GM12892 (cell line): ENCODE measurements around the gene STXBP3.

Source experiments
- POLR2A ChIP-seq: IDR thresholded peaks from 2 replicates; pipeline ENCODE4 v1.6.1; 2011; ENCODE audit warnings: low read depth, low read length, control low read depth
- POLR2AphosphoS5 ChIP-seq: IDR thresholded peaks from 2 replicates; pipeline ENCODE4 v1.6.1; 2011; ENCODE audit warnings: low read depth, low read length, control low read depth
- TAF1 ChIP-seq: IDR thresholded peaks from 2 replicates; pipeline ENCODE4 v1.6.1; 2011; ENCODE audit warnings: low read depth, mild to moderate bottlenecking, control low read depth, low read length, borderline replicate concordance

DNA sequence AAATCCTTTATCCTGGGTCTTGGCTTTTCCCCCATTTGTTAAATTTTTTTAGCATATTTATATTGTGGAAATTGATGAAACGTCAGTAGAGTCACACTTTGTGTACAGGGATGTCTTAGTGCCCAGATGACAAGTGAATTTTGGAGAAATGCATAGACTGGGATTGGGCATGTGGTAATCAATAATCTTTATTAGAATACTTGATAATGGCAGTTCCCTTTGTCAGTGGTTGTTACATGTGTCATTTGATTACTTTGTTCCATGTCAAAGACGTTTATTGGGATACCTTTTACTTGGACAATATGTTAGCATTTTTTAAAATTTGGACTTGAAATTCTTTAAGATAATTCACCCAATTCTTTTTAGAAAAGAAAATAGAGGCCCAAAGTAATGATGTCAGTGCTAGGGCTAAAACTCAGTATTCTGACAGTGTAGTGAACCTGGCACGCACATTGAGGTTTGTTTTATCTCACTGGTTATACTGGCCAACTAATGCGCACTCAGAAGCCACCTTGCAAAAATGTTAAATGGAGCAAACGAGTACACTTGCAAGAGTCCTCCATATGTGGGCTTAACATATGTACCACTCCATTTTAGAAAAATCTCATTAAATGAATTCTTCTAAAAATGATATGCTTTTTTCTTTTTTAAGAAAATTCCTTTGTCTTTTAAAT, 45.2 kb upstream of the STXBP3 start:
- TF ChIP-seq POLR2A (no peak), POLR2AphosphoS5 (no peak; the same call in 1 of the 2 replicates), TAF1 (no peak)
